Femur (tissue), 1 donor: Measurements from ENCODE around the gene PTCHD1.

Experiments
- DNase-seq: peaks from one replicate; pipeline ENCODE4 v3.0.0-alpha.2; 2017

The PTCHD1 gene

DNA sequence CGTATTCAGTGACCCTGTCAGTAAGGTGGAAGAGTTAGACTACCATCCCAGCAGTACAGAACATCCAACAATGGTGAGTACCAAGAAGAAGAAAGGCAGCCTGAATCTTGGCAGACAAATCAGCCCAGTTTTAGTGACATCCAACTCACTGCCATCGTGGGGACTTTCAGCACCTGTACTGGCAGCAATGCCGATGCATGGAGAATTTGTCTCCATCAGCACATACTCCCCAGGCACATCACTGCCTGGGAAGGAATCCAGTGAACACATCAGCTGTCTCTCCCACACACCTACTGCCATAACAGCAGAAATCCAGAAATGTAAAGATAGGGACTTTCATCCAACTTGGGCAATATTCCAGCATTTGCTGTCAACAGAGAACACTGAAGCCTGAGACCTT lies 29.8 kb downstream of the PTCHD1 start:
- no peak for DNase-seq

DNA sequence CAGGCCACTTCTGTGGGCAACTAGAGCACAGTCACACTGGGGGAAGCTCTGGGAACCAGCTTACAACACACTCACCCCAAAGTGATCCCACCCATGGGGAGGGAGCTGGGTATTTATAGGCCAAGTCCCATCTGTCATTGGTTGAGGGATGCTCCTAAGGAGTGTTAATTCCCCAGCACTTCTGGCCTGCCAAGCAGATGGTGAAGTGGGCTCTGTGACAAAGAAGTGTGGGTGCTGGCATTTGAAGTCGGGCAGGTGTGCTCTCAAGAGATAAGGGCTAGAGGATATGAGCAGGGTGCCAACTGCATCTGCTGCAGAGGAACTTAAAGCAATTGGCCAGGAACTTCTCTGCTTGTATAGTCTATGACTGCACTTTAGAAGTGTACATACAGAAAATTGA lies 30.9 kb downstream of the PTCHD1 start:
- no peak for DNase-seq

DNA sequence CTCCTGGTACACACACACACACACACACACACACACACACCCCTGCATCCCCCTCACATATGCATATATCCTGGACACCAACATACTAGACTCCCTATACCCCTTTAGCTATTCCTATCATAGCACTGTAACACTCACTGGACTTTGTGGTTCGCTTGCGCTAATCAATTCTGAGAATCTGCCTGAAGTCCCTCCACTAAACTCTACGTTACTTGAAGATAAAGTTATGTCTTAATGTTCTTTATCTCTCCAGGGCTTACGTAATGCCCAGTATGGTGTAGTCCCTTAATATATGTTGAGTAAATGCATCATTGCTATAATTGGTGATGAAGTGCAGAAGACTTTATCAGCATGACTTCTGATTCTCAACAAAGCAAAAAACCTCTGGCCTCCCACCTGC lies 32.3 kb downstream of the PTCHD1 start:
- DNase-seq = no peak

DNA sequence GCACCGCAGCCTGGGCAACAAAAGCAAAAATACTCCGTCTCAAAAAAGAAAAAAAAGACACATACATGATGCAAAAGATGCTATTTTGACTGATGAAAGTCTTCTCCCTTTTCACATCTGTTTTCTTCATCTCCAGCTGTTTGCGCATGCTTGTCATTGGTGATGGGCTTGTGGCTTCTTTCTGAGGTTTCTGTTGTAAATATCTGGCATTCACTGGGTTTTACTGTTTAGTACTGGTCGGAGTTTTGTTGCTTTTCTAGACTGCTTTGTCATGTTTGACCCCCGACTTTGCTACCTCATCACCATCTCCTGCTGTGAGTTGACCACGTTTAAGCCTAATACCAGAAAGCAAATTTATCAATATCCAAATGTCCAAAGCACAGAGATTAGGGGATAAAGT lies 34.4 kb downstream of the PTCHD1 start:
- no peak for DNase-seq

DNA sequence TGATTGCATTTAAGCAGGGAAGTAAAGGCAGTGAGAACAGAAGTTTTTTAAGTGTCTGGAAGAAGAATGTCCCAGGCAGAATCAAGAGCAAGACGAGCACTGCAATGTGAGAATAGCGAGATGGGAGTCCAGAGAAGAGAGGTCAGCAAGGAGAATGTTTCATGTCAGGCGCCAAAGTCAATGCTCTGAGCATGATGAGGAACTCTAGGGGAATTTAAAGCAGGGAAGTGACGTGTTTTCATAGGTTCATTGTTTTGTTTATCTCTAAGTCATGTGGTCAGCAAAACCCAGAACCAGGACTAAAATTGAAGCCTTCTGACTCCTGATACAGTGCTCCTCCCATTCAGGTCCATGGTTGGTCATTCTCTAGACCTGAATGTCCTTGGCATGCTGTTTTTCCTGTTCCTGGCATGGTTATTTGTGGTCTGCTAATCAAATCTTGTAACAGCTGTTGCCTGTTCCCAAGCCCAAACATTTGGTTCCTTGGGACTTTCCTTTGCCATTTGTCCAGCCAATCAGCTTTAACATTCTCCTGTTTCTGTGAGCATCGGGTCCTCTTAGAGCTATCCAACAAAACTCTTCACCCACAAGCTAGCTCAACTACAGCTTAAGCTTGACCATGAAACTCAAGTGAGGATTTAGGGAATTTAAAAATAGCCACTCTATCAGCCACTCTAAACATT lies 37.7 kb downstream of the PTCHD1 start:
- no peak for DNase-seq

DNA sequence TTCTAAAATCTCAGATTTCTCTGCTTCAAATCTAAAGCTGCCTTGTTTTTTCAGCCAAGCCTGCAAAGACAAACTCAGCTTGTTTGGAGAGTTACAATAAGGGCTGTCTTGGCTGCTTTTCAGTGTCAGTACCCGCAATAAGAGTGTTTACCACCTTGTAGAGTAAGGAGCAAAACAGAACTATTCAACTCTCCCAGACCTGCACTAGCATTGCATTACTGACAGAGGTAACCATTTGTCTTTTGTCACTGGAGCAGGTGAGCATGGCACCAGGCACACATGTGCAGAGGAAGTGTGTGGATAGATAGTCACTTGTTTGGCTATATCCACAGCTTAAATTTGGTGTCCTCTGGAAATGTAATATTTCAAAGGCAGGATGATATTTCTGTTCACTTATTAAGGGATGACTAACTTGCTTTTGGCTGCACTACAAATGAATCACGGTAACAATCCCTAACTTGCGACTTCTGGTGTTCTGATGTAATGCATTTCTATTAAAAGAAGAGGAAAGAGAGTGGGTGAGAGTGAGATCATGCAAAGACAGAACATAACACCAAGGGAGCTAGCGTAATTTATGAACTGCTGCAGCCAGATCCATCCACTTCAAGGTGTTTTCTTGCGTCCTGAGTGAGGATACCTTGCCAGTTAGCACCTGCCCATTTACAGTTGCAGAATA lies 38.6 kb downstream of the PTCHD1 start:
- no peak for DNase-seq

DNA sequence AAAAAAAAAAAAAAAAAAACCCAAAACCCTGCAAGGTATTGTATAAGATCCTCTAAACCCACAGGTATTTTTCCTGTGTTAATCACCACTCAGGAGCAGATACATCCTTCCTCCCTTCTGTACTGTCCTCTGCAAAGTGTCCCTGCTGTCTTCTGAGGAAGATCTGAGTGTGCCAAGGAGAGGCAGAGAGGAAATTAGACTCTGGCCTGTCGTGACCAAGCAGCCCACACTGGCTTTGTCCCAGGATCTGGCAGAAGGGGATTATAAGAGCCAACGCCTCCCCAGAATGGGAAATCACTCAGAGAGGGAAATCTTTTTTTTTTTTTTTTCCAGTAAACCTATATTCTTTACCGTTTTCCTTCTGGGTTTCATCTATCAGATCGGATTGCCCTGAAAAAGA lies 39.6 kb downstream of the PTCHD1 start:
- no peak for DNase-seq

DNA sequence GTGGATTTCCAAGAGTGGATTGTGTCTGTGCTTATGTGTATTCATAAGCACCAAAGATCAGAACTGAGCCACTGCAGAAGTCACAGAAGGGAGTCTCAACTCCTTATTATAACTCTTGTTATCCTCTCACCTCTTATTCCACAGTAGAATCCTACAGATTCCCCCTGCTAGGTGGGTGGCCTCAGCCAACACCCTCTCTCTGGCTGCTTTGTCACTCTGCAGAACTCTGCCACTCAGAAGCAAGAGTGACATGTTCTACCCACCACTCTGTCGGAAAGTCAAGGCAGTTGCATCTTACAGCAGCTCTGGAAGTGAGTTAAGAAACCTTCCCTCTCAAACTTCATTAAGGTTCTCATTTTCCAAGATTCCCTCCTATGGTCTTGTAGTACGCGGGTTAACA lies 41.9 kb downstream of the PTCHD1 start:
- no peak for DNase-seq

DNA sequence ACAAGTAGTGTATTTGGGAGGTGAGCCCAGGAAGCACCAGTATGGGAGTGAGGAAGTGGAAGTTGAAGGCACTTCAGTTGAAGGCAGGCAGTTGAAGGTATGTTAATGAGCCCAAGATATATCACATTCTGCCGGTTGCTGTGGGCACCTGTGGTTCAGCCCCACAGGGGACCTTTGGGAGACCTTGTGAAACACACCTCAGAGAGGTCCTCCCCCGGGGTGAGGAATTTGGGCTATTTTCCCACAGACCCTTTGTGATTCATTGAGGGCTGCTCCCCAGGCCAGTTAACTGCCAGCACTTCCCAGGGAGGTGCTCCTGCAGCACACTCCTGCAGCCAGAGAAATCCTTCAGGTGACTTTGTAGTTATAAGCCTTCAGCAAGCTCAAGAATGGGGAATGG lies 45.9 kb downstream of the PTCHD1 start:
- no peak for DNase-seq

DNA sequence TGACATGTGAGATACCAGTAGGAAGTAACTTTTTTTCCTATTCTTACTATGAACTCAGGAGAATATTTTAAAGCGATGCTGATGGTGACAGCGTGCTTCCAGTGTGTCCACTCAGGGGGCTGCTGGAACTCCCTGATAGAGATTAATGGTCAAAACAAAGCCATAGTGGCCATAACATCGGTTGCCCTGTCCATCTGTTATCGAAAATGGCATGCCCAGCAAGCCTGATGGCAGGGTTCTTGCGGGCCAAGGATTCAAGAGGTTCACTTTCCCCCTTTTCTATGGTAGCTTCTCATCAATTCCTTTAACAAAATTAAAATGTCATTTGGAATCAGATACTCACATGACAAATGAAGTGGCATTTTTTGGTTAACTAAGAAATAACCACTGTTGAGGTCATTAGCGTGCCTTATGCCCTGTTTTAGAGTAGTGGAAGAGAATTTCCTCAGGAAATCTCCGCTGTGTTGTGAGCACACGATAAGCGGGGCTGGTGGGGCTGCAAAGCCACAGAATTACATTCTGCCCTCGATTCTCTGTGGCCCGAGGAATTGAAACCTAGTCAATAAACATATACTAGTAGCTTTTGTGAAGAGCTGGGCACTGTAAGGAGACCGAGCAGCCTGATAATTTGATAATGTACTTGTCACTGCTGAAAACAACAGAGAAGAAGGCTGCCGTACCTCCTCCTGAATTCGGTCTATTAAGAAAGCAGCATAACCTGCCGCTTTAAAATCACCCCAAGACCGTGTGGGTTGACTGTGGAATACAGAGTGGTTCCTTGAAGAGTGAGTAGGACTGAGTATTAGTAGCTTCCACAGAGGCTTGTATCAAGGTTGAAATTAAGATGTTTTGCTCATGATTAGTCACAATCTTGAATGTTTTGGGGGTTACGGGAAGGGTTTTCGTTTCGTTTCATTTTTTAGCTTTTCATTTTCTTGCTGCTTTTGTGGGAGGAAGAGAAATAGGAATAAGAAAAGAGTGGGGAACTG lies 46.7 kb downstream of the PTCHD1 start:
- DNase-seq = no peak

DNA sequence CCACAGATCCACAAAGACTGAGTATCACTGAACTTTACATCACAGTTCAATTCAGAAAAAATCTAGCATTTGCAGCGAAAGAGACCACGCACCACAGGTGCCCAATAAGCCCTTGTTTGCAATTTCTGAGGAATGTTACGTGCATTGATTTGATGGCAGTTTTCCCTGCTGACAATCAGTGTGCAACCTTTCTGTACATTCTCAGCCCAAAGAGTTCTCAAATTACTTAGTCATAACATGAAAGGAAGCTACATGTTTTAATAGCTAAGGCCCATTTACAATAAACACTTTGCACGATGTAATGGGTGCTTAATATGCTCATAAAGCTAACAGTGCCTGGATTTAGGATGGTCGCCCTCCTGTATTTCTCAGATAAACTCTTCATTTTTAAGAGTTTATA lies 47.9 kb downstream of the PTCHD1 start:
- DNase-seq = no peak

DNA sequence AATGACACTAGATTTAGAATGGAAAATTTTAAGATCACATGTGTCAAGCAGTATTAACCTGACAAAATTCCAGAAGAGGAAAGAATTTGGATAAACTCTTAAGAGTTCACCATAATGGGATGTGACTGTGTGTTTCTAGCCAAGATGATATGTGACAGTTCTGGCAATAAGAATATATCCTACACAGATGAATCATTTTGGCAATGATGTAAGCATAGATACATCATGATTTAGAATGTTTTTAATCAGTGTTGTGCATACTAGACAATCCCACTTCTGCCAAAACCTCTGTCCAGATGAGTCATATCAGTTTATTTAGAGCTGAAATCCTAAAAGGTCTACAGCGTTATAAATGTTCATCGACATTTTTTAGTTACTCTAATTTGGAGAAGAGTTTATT lies 48.8 kb downstream of the PTCHD1 start:
- DNase-seq = no peak

DNA sequence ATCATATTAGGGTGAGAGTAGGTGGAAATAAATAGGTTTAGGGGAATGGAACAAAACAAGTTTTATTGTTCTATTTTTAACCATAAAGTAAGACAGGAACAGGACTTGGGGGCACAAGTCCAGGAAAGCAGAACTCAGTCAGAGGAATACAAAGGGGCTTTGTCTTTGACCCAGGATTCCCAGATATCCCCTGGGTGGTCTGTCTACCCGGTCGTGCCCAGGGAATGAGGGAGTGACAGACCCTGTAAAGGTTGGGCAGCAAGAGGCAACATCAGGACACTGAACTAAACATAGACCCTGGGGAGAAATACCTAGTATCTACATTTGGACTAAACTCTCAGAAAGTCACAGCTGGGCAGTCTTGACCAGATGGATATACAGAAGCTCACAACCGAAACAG lies 50.6 kb downstream of the PTCHD1 start:
- DNase-seq = no peak

DNA sequence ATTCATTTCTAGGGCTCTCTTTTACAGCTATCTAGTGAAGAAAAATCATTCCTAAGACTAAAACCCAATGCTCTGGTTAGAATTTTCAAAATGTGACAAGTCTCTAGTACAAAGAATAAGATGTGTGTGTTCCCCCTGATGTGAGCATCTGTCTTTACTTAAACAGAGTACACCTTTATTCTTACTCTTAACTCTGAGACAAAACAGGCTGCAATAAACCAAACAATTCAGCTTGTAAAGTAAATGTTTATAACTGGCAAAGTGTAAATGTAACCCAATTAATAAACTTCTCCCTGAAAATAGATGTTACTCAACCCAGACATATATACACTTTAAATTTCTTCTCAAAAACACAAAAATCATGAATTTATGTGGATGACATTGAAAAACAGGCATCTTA lies 51.6 kb downstream of the PTCHD1 start:
- DNase-seq = no peak

DNA sequence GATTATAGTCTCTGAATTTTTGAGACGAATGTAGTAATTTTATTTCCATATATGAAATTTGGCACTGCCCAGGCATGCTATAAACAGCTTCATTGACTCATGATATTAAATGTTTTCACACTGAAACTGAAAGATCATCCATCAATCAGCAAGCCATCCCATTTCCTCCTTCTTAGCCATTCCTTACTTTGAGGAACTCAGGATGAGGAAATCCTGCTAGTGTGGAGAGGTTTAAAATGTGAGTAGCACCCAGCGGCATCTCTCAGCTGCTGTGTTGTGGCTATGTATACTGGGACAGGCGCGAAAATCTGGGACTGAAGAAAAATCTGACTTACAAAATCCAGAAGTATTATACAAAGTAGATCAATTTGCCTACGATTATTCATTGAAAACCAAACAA lies 52.1 kb downstream of the PTCHD1 start:
- no peak for DNase-seq

DNA sequence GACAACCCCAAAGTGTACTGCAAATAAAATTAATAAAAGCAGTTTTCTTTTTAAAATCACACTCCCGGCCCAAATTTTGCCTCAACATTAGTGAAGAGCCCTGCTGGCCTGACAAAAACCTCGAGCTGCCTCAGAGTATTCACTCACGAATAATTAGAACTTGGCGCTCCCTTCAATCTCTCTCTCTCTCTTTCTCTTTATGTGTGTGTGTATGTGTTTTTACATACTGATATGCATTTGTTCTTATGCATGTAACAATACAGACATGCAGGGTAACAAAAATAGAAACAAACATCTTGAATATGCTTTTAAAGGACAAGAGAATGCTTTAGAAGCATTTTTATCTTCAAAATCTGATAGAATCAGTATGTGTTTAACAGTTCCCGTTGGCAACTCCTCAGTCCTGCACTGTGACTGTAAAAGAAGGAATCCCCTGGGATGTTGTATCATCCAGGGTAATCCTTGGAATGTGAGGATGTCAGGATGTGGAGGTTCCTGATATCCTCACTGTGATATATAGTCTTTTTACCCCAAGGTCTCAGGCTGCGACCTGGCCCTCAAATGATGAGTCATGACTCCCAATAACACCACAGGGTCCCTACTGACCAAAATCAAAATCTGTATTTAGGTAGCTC lies 53.0 kb downstream of the PTCHD1 start:
- no peak for DNase-seq

DNA sequence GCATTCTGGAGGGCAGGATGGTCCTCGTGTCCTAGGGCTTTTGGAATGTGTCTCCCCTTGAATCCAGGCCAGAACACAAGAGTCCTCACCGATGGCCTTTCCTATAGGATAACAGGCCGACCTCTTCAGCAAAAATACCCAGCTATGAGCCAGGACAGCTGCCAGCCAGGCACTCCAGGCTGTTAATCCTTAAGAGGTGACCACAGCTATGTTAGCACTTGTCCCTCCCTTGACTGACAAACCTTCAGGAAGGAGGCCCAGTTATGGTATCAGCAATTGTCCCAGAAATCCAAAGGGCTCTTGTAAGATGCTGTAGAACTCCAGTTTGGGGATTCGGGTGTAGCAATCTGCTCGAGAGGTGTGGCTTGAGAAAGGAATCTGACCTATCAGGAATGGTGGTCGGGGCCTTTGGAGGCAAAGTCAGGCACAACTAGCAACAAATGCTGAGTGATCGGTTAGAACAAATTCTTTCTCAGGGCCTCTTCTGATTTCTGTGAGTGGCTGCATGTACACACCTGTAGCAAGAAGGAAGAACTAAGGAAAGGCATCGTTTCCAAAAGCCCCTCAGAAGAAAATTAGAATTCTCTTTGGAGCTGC lies 54.6 kb downstream of the PTCHD1 start:
- DNase-seq = no peak

DNA sequence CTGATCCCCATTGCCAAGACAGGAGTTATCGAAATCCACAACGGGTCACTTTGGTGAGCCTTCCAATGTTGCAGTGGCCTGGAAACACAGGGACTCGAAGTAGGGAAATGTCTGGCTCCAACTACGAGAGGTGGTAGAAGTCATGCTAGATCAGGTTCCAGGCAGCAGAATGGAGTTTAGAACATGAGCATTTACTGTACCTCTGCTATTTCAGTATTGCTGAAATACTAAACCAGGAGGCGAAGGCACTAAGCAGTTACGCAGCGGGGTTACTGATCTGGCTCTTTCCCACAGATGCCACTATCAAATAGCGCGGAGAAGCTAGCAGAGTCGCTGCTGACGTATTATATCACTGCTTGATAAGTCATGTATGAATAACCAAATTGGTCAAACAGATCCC lies 56.3 kb downstream of the PTCHD1 start:
- no peak for DNase-seq

DNA sequence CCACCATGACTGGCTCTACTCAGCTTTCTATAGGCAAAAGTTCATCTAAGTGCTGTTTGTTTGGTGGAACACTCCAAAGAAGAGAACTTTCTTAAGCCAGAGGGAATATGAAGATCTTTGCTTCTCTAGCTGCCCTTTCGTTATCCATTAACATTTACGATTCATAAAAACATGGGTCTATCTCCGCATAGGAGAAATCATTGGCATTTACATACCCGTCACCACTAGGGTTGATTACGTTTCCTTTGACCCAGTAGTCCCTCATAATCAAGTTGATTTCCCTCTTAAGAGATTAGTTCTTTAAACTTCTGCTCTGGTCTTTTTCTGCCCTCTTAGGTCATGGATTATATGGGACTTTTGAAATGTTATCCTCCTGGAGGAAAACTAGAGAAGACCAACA lies 57.5 kb downstream of the PTCHD1 start:
- no peak for DNase-seq

DNA sequence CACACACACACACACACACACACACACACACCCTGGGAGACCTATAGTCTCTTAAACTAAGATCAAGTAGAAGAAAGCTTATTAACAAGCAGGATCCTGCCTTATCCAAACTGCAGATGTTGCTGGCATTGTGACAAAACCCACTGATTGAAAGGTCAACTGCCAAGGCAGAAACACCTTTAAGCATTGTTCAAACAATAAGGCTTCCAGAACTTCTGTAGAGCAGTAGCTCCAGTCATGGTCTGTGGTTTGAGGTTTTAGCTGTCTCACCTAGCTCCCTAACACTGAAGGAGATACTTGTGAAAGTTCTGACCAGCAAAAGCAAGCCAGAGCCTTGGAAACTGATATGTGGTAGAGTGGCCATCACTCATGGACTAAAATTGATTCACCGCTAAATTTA lies 59.8 kb downstream of the PTCHD1 start:
- DNase-seq = no peak

DNA sequence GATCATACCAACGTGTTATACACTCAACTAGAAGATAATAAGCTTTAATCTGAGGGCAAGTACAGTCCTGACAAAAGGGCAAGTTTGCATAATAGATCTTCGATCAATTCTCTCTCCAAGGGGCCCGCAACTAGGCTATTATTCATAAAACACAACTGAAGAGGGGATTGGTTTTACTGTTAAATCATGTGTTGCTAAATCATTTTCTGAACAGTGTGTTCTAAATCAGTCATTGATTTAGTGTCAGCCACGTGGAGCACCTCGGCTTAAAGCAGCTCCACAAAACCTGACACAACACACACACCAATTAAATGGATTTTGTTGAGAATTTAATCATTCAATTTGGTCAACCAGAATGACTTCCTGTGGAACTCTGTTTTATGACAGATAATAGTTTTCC lies 61.6 kb downstream of the PTCHD1 start:
- DNase-seq = no peak

DNA sequence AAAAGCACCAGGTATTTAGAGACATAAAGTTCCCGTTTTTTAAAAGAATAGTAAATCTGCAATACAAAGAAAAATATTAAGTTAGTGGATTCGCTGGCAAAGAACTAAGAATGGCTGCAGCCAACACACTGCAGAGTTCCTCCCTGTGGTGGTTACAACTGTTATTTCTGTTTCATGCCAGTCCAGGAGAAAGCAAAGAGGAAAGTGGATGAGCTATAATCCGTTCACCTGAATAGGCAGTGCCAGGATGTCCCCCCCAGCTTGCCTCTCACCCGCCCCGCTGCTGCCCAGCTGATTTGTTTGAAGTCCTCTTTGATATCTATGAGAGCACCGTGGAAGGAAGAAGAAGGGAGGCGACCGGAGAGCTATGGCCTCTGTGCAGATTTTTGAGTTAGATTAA lies 63.9 kb downstream of the PTCHD1 start:
- DNase-seq = no peak

DNA sequence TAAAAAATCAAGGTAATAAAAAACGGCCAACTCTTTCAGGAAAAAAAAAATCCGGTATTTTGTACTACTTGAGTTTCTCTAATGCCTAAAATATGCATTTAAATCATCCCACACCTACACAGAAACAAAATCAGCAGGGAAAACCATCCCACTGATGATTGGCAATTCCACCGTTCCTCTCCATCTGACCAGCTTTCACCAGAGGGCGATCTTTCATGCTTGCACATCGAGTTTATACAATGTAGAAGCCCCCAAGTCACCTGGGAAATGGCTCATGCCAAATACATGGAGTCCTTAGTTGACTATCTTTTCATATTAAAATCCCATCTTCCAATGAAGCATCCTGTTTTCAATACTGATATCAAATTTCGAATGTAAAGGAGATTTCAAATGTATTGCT lies 69.2 kb downstream of the PTCHD1 start:
- no peak for DNase-seq
